ENCODE results near the gene CYBC1. TPM values are rescaled to one million over a fixed set of nuclear protein-coding genes. Genes with fewer than 3 reads are reported as not detected.

Gene CYBC1
- total and polyA plus RNA-seq, 10 donors, result 105 to 333 (median 284) TPM

DNA sequence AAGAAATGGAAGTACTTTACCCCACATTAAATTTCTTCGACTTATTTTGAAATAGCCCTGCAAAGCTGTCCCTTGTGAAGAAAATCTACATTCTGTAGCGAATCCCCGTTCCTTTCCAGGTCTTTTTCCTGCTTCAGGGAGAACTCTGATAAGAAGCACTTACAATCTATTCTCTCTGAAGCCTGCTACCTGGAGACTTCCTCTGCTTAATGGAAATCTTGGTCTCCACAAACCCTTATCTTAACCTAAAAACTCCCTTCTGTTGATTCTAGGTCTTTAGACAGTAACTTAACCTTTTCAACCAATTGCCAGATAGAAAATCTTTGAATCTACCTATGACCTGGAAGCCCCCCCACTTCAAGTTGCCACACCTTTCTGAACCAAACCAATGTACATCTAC, 1.6 kb upstream of the CYBC1 start:
- Histone ChIP-seq H3K27ac (peak overlapping the region in 7 of 8 donors; percentile 94 to 100 (median 99)), H3K4me3 (no peak overlapping the region), H3K9me3 (no peaks in the 10 kb centered on the region), H3K4me1 (peaks cover 11 to 70% (median 49%) of the 10 kb centered on the region in 6 donors), H3K36me3 (peaks cover 0 to 10% (median 7%) of the 10 kb centered on the region in 6 donors), H3K27me3 (replicated peaks in 1 of 7) (no peaks in the 10 kb centered on the region)
- no peak for TF ChIP-seq POLR2A (IDR thresholded peaks at IDR 0.05)
- TF ChIP-seq POLR2AphosphoS5 (IDR thresholded peaks at IDR 0.05), result no peak
- TF ChIP-seq CTCF (IDR thresholded peaks at IDR 0.05 in 8 of 11, conservative IDR thresholded peaks at IDR 0.05 in 3 of 11), result no peak
- WGBS, 5 donors, result 90 to 97% (median 91%) methylated on average over 3 of the region's 3 CpGs
- intact Hi-C loops (cut with DNase I; ENCODE audit: low total_unique reads), result no loop called here
- no peak for DNase-seq

- Histone ChIP-seq H3K4me3 (peak overlapping the region; percentile 65 to 99 (median 96)), H3K27ac (peak overlapping the region; percentile 78 to 100 (median 98)), H3K9me3 (no peaks in the 10 kb centered on the region), H3K36me3 (peaks cover 0 to 32% (median 25%) of the 10 kb centered on the region in 6 donors), H3K4me1 (peaks cover 24 to 67% (median 51%) of the 10 kb centered on the region in 6 donors), H3K27me3 (replicated peaks in 1 of 7) (no peaks in the 10 kb centered on the region)
- 14 to 37% (median 21%) methylated on average over 17 to 18 of the region's 18 CpGs for WGBS, 5 donors
- intact Hi-C loops (cut with DNase I; ENCODE audit: low total_unique reads), result no loop called here
- TF ChIP-seq POLR2A (IDR thresholded peaks at IDR 0.05) (no peak), CTCF (IDR thresholded peaks at IDR 0.05 in 8 of 11, conservative IDR thresholded peaks at IDR 0.05 in 3 of 11) (peak in 1 of 11 experiments; percentile 3)
- no peak for DNase-seq
Observed at GRCh38 chr17:82449883-82450356, 632 bp downstream of the CYBC1 start.

DNA sequence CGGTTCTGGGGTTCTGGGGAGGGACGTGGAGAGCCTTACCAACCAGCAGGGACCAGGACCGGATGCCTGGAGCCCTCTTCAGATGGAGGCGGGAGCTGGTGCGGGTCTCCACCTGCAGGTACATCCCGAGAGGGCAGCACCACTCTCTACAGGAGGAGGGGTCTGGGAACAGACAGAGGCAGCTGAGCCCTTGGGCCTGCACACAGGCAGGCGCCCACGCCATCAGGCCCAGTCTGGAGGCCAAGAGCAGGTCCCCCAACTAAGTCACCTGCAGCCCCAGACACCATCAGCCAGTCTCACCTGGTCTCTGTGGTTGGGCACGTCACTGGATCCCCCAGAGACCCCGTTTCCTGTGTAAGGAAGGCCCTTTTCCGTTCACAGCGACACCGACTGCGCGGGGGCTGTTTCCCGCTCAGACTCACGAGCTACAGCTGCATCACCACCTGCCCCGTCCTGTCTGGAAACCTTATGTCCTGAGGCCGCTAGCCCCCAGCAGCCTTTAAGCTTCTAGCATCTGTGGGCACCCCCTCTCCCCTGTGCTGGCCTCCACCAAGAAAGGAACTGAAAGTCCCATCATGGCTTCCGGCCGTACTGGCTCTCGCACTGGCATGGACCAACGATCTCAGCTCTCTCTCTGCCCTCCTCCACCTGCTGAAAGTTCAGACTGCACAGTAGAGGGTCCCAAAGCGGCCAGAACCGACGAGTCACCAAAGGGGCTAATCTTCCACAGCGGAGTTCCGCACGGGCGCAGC, 1.2 kb downstream of the CYBC1 start:
- Histone ChIP-seq H3K4me3 (peak overlapping the region; percentile 65 to 99 (median 96)), H3K27ac (peak overlapping the region; percentile 78 to 100 (median 98)), H3K27me3 (replicated peaks in 1 of 7) (no peaks in the 10 kb centered on the region), H3K4me1 (peaks cover 29 to 73% (median 57%) of the 10 kb centered on the region in 6 donors), H3K36me3 (peaks cover 0 to 38% (median 31%) of the 10 kb centered on the region in 6 donors), H3K9me3 (no peaks in the 10 kb centered on the region)
- intact Hi-C loops (cut with DNase I; ENCODE audit: low total_unique reads), result no loop called here
- TF ChIP-seq CTCF (IDR thresholded peaks at IDR 0.05 in 8 of 11, conservative IDR thresholded peaks at IDR 0.05 in 3 of 11) (peak in 1 of 11 experiments; percentile 13), POLR2AphosphoS5 (IDR thresholded peaks at IDR 0.05) (peak; percentile 88 to 94 (median 93)), POLR2A (IDR thresholded peaks at IDR 0.05) (peak in 2 of 3 donors; percentile 58 to 67)
- peak; percentile 96 for DNase-seq
- WGBS, 5 donors, result 12 to 22% (median 18%) methylated on average over 26 to 30 of the region's 30 CpGs

GRCh38 chr17:82447876-82448275, 2.7 kb downstream of the CYBC1 start:
- Histone ChIP-seq H3K27me3 (replicated peaks in 1 of 7) (no peaks in the 10 kb centered on the region), H3K27ac (peak overlapping the region in 6 of 8 donors; percentile 22 to 70 (median 56)), H3K4me1 (peaks cover 31 to 86% (median 70%) of the 10 kb centered on the region in 6 donors), H3K9me3 (no peaks in the 10 kb centered on the region), H3K36me3 (peaks cover 0 to 52% (median 44%) of the 10 kb centered on the region in 6 donors), H3K4me3 (no peak overlapping the region)
- DNase-seq, result no peak
- no peak for TF ChIP-seq POLR2A (IDR thresholded peaks at IDR 0.05)
- peak in 1 of 3 donors; percentile 42 for TF ChIP-seq POLR2AphosphoS5 (IDR thresholded peaks at IDR 0.05)
- 79 to 91% (median 83%) methylated on average over 11 of the region's 11 CpGs for WGBS, 5 donors
- intact Hi-C loops (cut with DNase I; ENCODE audit: low total_unique reads), result no loop called here

Data from spleen (tissue), 11 donors.